Fibroblast of peridontal ligament (primary cell): ENCODE results near the gene C2orf76.

Experiments used
- DNase-seq: peaks from one replicate; pipeline ENCODE4 v3.0.0-alpha.2; 2010; ENCODE audit errors: extremely low read depth

C2orf76 gene

GRCh38 chr2:119338272-119338671 is 28.4 kb downstream of the C2orf76 start:
- no peak for DNase-seq

- no peak for DNase-seq
These were observed 28.9 kb downstream of the C2orf76 start for GRCh38 chr2:119337749-119338148.

GRCh38 chr2:119333833-119334232 is 32.8 kb downstream of the C2orf76 start:
- DNase-seq: no peak

GRCh38 chr2:119333360-119333759 is 33.3 kb downstream of the C2orf76 start:
- peak; percentile 12 for DNase-seq

GRCh38 chr2:119332953-119333352 is 33.7 kb downstream of the C2orf76 start:
- DNase-seq: no peak

- DNase-seq: no peak
These were observed 39.2 kb downstream of the C2orf76 start for GRCh38 chr2:119327431-119327830.

GRCh38 chr2:119326938-119327337 is 39.7 kb downstream of the C2orf76 start:
- no peak for DNase-seq

GRCh38 chr2:119324685-119325270 is 41.9 kb downstream of the C2orf76 start:
- no peak for DNase-seq

- no peak for DNase-seq
These were observed 43.2 kb downstream of the C2orf76 start for GRCh38 chr2:119323459-119323858.

- no peak for DNase-seq
These were observed 47.0 kb downstream of the C2orf76 start for GRCh38 chr2:119319593-119319992.

- no peak for DNase-seq
These were observed 49.1 kb downstream of the C2orf76 start for GRCh38 chr2:119317554-119317953.

- peak; percentile 20 for DNase-seq
These were observed 50.6 kb downstream of the C2orf76 start for GRCh38 chr2:119316066-119316465.

- DNase-seq: peak; percentile 54
These were observed 51.3 kb downstream of the C2orf76 start for GRCh38 chr2:119315241-119315925.

- no peak for DNase-seq
These were observed 54.8 kb downstream of the C2orf76 start for GRCh38 chr2:119311831-119312230.

GRCh38 chr2:119311371-119311770 is 55.3 kb downstream of the C2orf76 start:
- no peak for DNase-seq

GRCh38 chr2:119308793-119309330 is 57.8 kb downstream of the C2orf76 start:
- DNase-seq: no peak

- no peak for DNase-seq
These were observed 59.1 kb downstream of the C2orf76 start for GRCh38 chr2:119307419-119308140.

GRCh38 chr2:119306196-119306590 is 60.4 kb downstream of the C2orf76 start:
- DNase-seq: no peak

- DNase-seq: no peak
These were observed 61.0 kb downstream of the C2orf76 start for GRCh38 chr2:119305497-119306195.

GRCh38 chr2:119304847-119305246 is 61.8 kb downstream of the C2orf76 start:
- no peak for DNase-seq

- no peak for DNase-seq
These were observed 65.2 kb downstream of the C2orf76 start for GRCh38 chr2:119301413-119301812.
